GM12878 (cell line): ENCODE results near the gene C1orf21.
A peak's percentile ranks its signal among the peaks of the same experiment; 100 is the strongest.

Source experiments
- CTCF ChIP-seq, 3 experiments: IDR thresholded peaks in 2 of 3; conservative IDR thresholded peaks in 1 of 3; 2 replicates each; pipeline ENCODE4 v1.5.1; 2011; ENCODE audit warnings: low read depth in 3 of 3, low read length in 3 of 3, mild to moderate bottlenecking in 3 of 3, control low read depth in 2 of 3, moderate library complexity in 2 of 3, inconsistent platforms in 1 of 3, mixed read lengths in 1 of 3; ENCODE audit not compliant: control insufficient read depth in 2 of 3, insufficient read depth in 1 of 3; ENCODE audit errors: extremely low read depth in 1 of 3
- CUX1 ChIP-seq: IDR thresholded peaks from 2 replicates; pipeline ENCODE4 v1.6.1; 2012; ENCODE audit warnings: improper control_type of control experiment, low read depth, low read length; ENCODE audit not compliant: insufficient replicate concordance
- MYC ChIP-seq: IDR thresholded peaks from 2 replicates; pipeline ENCODE4 v1.6.1; 2011; ENCODE audit warnings: mild to moderate bottlenecking, low read length, moderate library complexity, inconsistent platforms; ENCODE audit not compliant: insufficient read depth, insufficient replicate concordance, insufficient read length, severe bottlenecking
- POLR2AphosphoS5 ChIP-seq: IDR thresholded peaks from 2 replicates; pipeline ENCODE4 v1.6.1; 2011; ENCODE audit warnings: mild to moderate bottlenecking, low read length, inconsistent platforms
- SREBF2 ChIP-seq: IDR thresholded peaks from 2 replicates; pipeline ENCODE4 v1.6.1; 2012; ENCODE audit warnings: mild to moderate bottlenecking, low read length
- STAT3 ChIP-seq: IDR thresholded peaks from 2 replicates; pipeline ENCODE4 v1.6.1; 2011; ENCODE audit warnings: low read depth, low read length, improper control_type of control experiment
- TCF3 ChIP-seq: IDR thresholded peaks from 2 replicates; pipeline ENCODE4 v1.6.1; 2012; ENCODE audit warnings: low read depth, mild to moderate bottlenecking, low read length, borderline replicate concordance; ENCODE audit not compliant: insufficient read depth

DNA sequence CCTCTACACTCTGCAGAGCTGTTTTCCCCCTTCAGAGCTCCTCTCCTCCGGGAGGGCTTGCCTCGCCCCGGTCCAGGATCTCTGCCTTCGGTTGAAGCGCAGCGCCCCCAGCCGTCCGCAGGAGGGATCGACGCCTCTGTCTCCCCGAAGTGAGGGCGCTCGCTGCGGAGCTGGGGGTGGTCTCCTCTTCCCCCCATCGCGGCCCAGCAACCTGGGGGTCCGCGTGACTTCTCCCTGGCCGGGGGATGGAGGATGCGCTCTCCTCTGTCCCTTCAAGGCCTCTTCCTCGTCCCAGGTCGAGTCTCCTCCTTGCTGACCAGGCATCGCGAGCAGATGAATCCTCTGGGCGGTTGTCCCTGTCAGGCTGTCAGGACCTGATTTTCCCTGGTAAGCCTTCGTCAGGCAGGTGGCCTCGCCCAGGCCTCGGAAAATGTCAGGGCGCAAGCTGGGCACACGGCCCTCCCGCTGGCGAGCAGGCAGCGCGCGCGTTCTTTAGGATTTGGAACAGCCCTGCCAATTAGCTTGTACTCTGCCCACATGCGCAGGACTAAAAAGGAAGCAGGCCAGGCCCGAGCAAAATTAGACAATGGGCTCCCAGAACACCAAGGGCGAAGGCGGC is 277.3 kb downstream of the C1orf21 start:
- TF ChIP-seq POLR2AphosphoS5 (no peak), CUX1 (no peak), MYC (no peak), TCF3 (no peak), CTCF (IDR thresholded peaks at IDR 0.05 in 2 of 3, conservative IDR thresholded peaks at IDR 0.05 in 1 of 3; ENCODE audit: control insufficient read depth in 2 of 3, extremely low read depth in 1 of 3, insufficient read depth in 1 of 3, low read depth in 3 of 3, low read length in 3 of 3) (peak; percentile 74 to 84 (median 77)), SREBF2 (no peak), STAT3 (no peak)
